DND-41 (cell line): ENCODE data around the gene CCDC82.

Source experiments
- ATAC-seq: fragments of 200-7000 bp; cut with Tn5 transposase; 3 replicates; pipeline ENCODE4 v1.9.1; 2021; ENCODE audit warnings: low read depth; ENCODE audit not compliant: insufficient read depth
- DNase-seq: peaks from one replicate; pipeline ENCODE4 v3.0.0-alpha.2; 2020
- H2AFZ ChIP-seq: 2 replicates; pipeline ENCODE4 v1.6.0; 2012; ENCODE audit warnings: low read depth, low read length
- H3K27ac ChIP-seq: 2 replicates; pipeline ENCODE4 v1.5.1; 2012; ENCODE audit warnings: low read length, inconsistent platforms
- H3K27me3 ChIP-seq: fragments of 200-600 bp; sonication (generic); 2 replicates; pipeline ENCODE4 v1.6.0; 2012; ENCODE audit warnings: low read length, mild to moderate bottlenecking, inconsistent platforms; ENCODE audit not compliant: insufficient read depth, poor library complexity
- H3K36me3 ChIP-seq: 2 replicates; pipeline ENCODE4 v1.5.1; 2012; ENCODE audit warnings: low read length, inconsistent platforms; ENCODE audit not compliant: insufficient read depth
- H3K4me1 ChIP-seq: 2 replicates; pipeline ENCODE4 v1.5.1; 2012; ENCODE audit warnings: mild to moderate bottlenecking, low read length; ENCODE audit not compliant: insufficient read depth
- H3K4me2 ChIP-seq: 2 replicates; pipeline ENCODE4 v1.6.0; 2012; ENCODE audit warnings: mild to moderate bottlenecking, moderate library complexity, low read length, inconsistent platforms; ENCODE audit not compliant: insufficient read depth
- H3K4me3 ChIP-seq, 2 experiments: fragments of 200-600 bp in 1 of 2; shearing (Covaris generic) in 1 of 2; 2 replicates each; pipeline ENCODE4 v1.5.1; 2012 to 2016; ENCODE audit warnings: inconsistent platforms in 2 of 2, low read length in 2 of 2, mild to moderate bottlenecking in 2 of 2, low read depth in 1 of 2, moderate library complexity in 1 of 2
- H3K79me2 ChIP-seq: 2 replicates; pipeline ENCODE4 v1.6.0; 2012; ENCODE audit warnings: low read length, inconsistent platforms; ENCODE audit not compliant: insufficient read depth
- H3K9ac ChIP-seq: 2 replicates; pipeline ENCODE4 v1.6.0; 2012; ENCODE audit warnings: low read depth, mild to moderate bottlenecking, inconsistent platforms, low read length, moderate library complexity
- H3K9me3 ChIP-seq: 2 replicates; pipeline ENCODE4 v1.5.1; 2012; ENCODE audit warnings: low read length, moderate library complexity, mild to moderate bottlenecking, inconsistent platforms; ENCODE audit not compliant: insufficient read depth, severe bottlenecking
- H4K20me1 ChIP-seq: 2 replicates; pipeline ENCODE4 v1.6.0; 2012; ENCODE audit warnings: low read length; ENCODE audit not compliant: insufficient read depth
- EZH2 ChIP-seq: IDR thresholded peaks from 3 replicates; pipeline ENCODE4 v1.6.1; 2012; ENCODE audit warnings: borderline replicate concordance, low read depth, mild to moderate bottlenecking, moderate library complexity, low read length, inconsistent platforms; ENCODE audit not compliant: severe bottlenecking
- TF ChIP-seq, protein P1 (sequence below): IDR thresholded peaks from 2 replicates; pipeline ENCODE4 v1.5.1; 2012; ENCODE audit warnings: borderline replicate concordance, low read length, moderate library complexity, mild to moderate bottlenecking; ENCODE audit not compliant: poor library complexity, severe bottlenecking; ENCODE audit errors: extremely low read depth

The CCDC82 gene

DNA sequence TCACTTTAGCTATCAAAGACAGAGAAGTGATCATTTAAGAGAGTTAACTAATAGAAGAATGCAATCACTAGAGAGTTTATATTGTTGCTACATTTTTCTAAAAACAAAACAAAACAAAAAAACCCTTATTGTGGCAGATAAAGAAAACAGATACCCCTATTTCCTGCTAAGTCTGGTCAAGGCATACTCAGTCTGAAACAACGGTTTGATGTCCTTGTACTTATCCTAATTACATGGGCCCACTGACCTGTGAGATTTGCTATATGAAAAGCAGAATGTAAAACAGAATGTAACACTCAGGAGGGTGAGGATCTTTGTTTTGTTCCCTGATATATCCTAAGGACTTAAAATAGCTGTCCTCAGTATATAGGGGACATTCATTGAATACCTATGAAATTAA is 71.3 kb downstream of the CCDC82 start:
- H3K4me2 ChIP-seq: no peak overlapping the region
- ATAC-seq: no peak
- no peak for TF ChIP-seq EZH2
- TF ChIP-seq, protein P1, sequence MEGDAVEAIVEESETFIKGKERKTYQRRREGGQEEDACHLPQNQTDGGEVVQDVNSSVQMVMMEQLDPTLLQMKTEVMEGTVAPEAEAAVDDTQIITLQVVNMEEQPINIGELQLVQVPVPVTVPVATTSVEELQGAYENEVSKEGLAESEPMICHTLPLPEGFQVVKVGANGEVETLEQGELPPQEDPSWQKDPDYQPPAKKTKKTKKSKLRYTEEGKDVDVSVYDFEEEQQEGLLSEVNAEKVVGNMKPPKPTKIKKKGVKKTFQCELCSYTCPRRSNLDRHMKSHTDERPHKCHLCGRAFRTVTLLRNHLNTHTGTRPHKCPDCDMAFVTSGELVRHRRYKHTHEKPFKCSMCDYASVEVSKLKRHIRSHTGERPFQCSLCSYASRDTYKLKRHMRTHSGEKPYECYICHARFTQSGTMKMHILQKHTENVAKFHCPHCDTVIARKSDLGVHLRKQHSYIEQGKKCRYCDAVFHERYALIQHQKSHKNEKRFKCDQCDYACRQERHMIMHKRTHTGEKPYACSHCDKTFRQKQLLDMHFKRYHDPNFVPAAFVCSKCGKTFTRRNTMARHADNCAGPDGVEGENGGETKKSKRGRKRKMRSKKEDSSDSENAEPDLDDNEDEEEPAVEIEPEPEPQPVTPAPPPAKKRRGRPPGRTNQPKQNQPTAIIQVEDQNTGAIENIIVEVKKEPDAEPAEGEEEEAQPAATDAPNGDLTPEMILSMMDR: no peak

DNA sequence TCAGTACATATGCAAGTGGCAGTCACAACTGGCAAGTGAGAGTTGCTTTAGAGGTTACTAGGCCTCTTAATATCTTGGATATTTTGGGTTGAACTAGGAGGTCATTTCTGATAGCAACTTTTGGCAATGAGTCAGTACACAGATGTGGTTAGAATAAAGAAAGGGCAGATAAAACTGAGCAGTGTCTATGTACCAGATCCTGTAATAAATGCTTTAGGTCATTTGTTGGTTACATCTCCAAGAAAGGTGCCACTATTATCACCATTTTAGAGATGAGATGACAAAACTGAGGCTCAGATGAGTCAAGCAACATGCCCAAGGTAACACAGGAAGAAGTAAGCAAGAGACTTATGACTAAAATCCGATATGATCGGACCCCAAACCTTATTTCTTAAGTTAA is 71.7 kb downstream of the CCDC82 start:
- Histone ChIP-seq H3K27me3 (no peaks in the 10 kb centered on the region), H3K4me3 (no peak overlapping the region), H3K4me2 (no peak overlapping the region), H3K36me3 (no peaks in the 10 kb centered on the region), H3K27ac (no peak overlapping the region), H3K4me1 (peaks cover 9% of the 10 kb centered on the region), H3K9me3 (no peaks in the 10 kb centered on the region), H3K79me2 (no peaks in the 10 kb centered on the region), H2AFZ (no peak overlapping the region), H4K20me1 (no peaks in the 10 kb centered on the region), H3K9ac (no peak overlapping the region)
- no peak for ATAC-seq
- TF ChIP-seq, protein P1: no peak
- TF ChIP-seq EZH2: no peak
- DNase-seq: no peak

More for the DNA sequence above, 71.3 kb downstream of the CCDC82 start:
- Histone ChIP-seq H3K27ac (no peak overlapping the region), H3K4me3 (no peak overlapping the region), H3K9me3 (no peaks in the 10 kb centered on the region), H3K9ac (no peak overlapping the region), H3K27me3 (no peaks in the 10 kb centered on the region), H3K79me2 (no peaks in the 10 kb centered on the region), H2AFZ (no peak overlapping the region), H4K20me1 (no peaks in the 10 kb centered on the region), H3K36me3 (no peaks in the 10 kb centered on the region), H3K4me1 (peaks cover 9% of the 10 kb centered on the region)
- no peak for DNase-seq

DNA sequence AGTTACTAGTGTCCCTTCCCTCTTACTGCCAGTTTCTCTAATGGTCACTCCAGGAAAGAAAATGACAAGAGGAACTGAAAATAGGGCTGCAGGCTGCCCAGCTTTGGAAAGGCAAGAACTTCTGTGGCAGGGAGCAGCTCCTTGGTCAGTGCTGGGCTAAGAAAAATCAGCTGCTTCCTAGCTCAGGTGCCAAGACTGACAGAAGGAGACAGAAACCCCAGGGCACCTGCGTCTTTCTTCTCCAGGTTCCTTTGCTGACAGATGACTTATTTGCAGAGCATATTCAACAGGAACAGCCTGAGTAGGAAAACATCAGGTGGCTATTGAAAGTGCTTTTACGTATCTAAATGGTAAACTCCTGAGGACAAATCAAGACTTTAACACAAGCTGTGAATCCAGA is 72.1 kb downstream of the CCDC82 start:
- no peak for ATAC-seq
- Histone ChIP-seq H3K27me3 (no peaks in the 10 kb centered on the region), H3K36me3 (no peaks in the 10 kb centered on the region), H3K4me3 (no peak overlapping the region), H3K4me2 (no peak overlapping the region), H3K4me1 (peaks cover 9% of the 10 kb centered on the region), H4K20me1 (no peaks in the 10 kb centered on the region), H3K9ac (no peak overlapping the region), H3K79me2 (no peaks in the 10 kb centered on the region), H3K27ac (no peak overlapping the region), H3K9me3 (no peaks in the 10 kb centered on the region), H2AFZ (no peak overlapping the region)
- no peak for TF ChIP-seq EZH2
- TF ChIP-seq, protein P1: no peak
- no peak for DNase-seq

DNA sequence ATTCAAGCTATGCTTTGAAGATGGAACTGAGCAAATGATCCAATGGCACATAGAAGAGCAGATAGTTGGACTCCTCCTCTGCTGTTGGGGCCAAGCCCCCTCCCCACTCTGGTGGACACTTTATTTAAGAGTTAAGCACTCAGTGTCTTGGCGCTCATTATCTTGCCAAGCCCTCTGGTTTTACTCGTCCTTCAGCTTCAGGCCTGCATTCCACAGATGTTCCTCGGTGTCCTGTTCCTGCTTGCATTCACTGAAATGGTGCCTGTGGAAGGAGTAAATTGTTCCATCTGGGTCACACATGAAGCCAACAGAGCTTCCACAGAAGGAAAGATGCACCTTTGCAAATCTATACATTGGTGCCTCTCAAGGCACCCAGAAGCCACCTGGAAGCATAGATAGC is 72.8 kb downstream of the CCDC82 start:
- ATAC-seq (no peak), DNase-seq (no peak)
- no peak overlapping the region for H3K27ac ChIP-seq
- H4K20me1 ChIP-seq: no peaks in the 10 kb centered on the region
- no peaks in the 10 kb centered on the region for H3K79me2 ChIP-seq
- no peaks in the 10 kb centered on the region for H3K27me3 ChIP-seq
- no peak overlapping the region for H3K4me2 ChIP-seq
- H3K4me1 ChIP-seq: peaks cover 9% of the 10 kb centered on the region
- H2AFZ ChIP-seq: no peak overlapping the region
- no peaks in the 10 kb centered on the region for H3K9me3 ChIP-seq
- TF ChIP-seq, protein P1: no peak
- no peak for TF ChIP-seq EZH2
- no peak overlapping the region for H3K9ac ChIP-seq
- no peaks in the 10 kb centered on the region for H3K36me3 ChIP-seq
- no peak overlapping the region for H3K4me3 ChIP-seq
